ENCODE measurements around the gene MYH6.

MYH6 gene

DNA sequence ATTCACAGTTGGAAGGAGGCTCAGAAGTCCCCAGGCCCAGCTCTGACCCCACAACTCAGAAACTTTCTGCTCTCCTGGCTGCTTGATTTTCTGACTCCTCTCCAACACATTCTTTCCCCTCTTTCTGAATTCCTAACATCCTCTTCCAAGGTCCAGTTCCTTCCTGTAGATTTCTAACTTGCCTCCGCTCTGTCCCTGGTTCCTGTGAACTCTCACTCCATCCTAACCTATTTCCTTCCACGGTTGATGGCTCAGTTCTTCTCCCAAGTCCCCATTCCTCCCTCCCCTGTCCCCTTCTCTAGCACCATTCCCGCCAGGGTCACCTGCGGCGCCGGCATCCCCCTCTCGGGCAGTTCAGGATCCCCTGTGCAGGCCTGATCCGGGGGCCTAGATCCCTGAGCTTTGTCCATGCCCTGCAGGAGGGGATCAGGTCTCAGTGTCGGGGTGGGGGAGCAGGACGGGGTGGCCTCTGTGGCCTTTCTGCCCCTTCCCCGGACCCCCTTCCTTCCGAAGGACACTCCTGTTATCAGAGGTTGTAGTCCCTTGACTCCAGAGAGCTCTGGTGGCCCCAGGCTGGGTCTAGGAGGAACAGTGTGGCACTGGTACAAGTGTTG lies 49.4 kb downstream of the MYH6 start:
- DNase-seq (ENCODE audit: extremely low read depth, low read depth) = no peak
- TF ChIP-seq, protein P1, sequence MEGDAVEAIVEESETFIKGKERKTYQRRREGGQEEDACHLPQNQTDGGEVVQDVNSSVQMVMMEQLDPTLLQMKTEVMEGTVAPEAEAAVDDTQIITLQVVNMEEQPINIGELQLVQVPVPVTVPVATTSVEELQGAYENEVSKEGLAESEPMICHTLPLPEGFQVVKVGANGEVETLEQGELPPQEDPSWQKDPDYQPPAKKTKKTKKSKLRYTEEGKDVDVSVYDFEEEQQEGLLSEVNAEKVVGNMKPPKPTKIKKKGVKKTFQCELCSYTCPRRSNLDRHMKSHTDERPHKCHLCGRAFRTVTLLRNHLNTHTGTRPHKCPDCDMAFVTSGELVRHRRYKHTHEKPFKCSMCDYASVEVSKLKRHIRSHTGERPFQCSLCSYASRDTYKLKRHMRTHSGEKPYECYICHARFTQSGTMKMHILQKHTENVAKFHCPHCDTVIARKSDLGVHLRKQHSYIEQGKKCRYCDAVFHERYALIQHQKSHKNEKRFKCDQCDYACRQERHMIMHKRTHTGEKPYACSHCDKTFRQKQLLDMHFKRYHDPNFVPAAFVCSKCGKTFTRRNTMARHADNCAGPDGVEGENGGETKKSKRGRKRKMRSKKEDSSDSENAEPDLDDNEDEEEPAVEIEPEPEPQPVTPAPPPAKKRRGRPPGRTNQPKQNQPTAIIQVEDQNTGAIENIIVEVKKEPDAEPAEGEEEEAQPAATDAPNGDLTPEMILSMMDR (IDR thresholded peaks at IDR 0.05; ENCODE audit: low read depth, low read length) = no peak

DNA sequence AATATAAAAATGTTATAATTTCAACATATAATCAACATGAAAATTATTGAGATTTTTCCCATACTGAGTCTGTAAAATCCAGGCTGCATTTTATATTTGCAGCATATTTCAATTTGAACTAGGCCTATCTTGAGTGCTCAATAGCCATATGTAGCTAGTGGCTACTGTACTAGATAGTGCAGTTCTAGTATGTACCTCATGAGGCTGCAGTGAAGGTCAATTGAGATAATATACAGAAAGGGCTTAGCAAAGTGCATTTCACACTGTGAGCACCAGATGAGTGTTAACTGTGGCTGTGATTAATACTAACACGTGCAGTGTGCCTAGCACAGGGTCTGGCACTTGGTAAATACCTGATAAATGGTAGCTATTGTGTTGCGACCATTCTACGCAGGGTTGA lies 50.0 kb downstream of the MYH6 start:
- TF ChIP-seq, protein P1 (IDR thresholded peaks at IDR 0.05; ENCODE audit: low read depth, low read length) = no peak
- DNase-seq (ENCODE audit: extremely low read depth, low read depth) = no peak

DNA sequence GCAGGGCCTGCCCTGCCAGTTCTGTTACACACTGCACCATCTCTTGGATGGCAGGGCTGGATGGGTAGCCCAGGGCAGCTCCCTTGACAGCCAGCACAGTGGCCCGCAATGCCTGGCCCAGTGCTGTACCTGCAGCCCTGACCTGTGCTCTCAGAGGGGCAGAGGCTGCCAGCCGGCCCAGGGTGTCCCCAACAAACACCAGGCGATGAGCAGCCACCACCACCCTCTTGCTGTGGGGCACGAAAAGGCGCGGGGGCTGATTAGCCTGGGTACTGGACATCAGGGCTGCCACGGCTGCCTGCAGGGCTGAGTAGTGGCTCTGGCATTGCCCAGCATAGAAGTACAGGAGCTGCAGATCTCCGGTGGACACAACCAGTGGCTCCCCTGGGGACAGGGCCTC lies 50.8 kb downstream of the MYH6 start:
- no peak for DNase-seq (ENCODE audit: extremely low read depth, low read depth)
- TF ChIP-seq, protein P1 (IDR thresholded peaks at IDR 0.05; ENCODE audit: low read depth, low read length) = no peak

DNA sequence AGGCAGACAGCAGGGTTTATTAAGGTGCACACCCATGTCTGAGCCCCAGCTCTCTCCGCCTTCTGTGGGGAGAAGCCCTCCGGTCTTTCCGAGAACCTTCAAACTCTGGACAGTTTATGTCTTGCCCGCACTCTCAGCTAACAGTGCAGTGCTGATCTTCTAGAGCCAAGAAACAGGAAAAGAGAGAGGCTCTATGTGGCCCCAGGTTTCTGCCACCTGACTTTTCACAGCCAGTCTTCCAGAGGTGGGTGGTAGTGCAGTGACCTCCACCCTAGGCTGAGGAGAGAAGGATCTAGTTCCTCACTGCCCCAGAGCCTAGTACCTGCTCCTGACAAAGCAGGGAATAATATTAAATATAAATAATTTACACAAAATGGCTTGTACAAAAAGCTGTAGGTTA lies 51.4 kb downstream of the MYH6 start:
- no peak for DNase-seq (ENCODE audit: extremely low read depth, low read depth)
- TF ChIP-seq, protein P1 (IDR thresholded peaks at IDR 0.05; ENCODE audit: low read depth, low read length) = no peak

DNA sequence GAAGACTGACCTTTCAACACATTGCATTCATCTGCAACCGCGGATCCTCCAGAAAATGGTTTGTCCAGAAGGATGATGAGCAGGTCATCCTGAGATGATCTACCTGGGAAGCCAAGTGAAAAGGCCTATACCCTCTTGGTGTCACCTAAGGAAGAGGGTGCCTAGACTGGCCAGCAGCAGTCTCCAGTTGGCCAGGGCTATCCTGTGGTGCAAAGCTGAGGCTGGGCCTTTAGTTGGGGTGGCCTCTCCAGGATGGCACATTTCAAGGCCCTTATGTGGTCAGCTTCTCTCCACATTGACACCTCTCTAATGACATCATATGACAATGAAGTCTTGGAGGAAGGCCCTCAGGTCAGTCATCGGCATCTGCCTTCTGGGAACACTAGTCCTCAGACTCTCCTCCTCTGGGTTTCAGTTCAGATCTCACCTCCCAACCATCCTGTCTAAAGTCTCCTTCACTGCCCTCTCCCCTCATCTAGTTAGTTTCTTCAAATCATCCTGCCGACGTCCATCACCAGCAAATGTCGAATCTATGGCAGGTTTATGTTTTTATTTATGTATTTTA lies 52.1 kb downstream of the MYH6 start:
- DNase-seq (ENCODE audit: extremely low read depth, low read depth) = no peak
- TF ChIP-seq, protein P1 (IDR thresholded peaks at IDR 0.05; ENCODE audit: low read depth, low read length) = no peak

DNA sequence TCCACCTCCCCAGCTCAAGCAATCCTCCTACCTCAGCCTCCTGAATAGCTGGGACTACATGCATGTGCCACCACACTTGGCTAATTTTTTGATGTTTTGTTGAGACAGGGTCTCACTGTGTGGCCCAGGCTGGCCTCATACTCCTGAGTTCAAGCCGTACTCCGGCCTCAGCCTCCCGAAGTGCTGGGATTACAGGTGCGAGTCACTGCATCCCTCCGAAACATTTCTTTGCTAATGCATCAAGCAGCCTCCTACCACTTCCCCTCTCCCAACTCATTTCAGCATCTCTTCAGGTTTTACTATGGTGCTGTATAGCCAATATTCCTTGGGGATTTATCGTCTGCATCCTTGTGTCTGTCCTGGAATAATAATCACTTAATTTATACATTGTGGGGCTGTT lies 53.1 kb downstream of the MYH6 start:
- TF ChIP-seq, protein P1 (IDR thresholded peaks at IDR 0.05; ENCODE audit: low read depth, low read length) = no peak
- DNase-seq (ENCODE audit: extremely low read depth, low read depth) = no peak

DNA sequence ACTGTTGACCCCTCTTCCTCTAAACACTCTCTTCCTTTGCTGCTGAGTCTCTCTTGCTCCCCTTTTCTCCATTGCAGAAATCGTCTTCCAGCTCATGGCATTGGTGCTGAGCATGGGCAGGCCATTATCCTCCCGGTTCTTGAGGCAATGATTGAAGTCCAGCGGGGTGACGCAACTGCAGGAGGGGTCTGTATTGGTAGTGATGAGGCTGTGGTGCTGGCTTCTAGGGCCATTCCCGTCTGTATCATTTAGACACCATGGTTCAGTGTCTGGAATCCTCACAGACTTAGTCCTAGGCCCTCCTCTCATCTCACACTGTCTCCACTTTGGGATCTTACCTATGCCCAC lies 54.7 kb downstream of the MYH6 start:
- no peak for DNase-seq (ENCODE audit: extremely low read depth, low read depth)
- TF ChIP-seq, protein P1 (IDR thresholded peaks at IDR 0.05; ENCODE audit: low read depth, low read length) = no peak

Measured in AG09319 (cell line).